HG03039 (cell line): ENCODE measurements around the gene ZNF414.
A peak's percentile ranks its signal among the peaks of the same experiment; 100 is the strongest.
"Not testable (repeated sequence)": the region's sequence is repeated elsewhere in the genome, so short reads cannot be mapped to it uniquely, and the experiment has no call there.

ENCODE experiments used
- ATAC-seq: cut with Tn5 transposase; IDR thresholded peaks from one replicate; pipeline ENCODE4 v1.9.1; 2021; ENCODE audit warnings: mild to moderate bottlenecking, moderate library complexity; ENCODE audit not compliant: unreplicated experiment

ZNF414 gene, protein sequence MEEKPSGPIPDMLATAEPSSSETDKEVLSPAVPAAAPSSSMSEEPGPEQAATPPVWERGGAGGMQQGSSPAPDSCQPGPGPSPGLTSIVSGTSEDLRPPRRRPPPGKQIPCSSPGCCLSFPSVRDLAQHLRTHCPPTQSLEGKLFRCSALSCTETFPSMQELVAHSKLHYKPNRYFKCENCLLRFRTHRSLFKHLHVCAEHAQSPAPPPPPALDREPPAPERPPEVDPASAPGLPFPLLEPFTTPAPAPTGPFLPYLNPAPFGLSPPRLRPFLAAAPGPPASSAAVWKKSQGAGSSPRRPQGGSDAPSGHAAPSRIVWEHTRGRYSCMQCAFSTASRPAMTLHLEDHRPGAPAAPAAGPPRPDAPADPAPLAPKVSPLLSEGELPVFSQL

DNA sequence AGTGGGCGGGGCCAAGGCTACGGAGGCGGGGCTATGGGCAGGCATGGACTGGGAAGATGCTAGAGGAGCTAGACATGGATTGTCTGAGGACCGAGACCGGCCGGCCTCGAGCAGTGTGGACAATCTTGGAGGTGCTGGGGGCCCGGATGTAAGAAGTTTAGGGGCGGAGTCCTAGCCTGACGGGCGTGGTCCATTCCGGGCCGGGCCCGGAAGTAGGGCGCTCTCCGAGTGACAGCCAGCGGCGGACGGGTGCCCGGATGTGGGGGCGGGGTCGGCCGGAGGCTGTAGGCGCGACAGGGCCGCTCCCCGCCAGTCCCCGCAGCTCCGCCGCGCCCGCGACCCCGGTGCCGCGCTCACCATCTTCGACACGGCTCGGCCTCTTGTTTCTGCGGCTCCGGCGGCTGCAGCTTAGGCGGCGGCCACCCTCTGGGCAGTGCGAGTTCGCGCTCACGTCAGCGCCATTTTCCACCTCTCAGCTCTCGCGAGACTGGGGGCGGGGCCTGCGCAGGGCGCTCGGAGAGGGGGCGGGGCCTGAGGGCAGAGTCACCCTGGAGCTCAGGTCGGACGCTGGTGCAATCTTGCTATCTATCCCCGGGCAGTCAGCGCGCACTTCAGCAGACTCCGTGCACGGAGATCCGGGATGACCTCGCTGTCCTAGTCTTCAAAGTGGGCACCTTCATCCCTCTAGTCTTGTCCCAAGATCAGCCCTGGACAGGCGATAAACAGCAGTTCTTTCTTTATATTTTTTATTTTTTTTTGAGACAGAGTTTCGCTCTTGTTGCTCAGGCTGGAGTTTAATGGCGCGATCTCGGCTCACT is at the start of gene ZNF414:
ZNF414 (minus strand) TSS at position 481 of the 818 bp plus-strand sequence; CDS start at position 360, 121 bp downstream.
- peak; percentile 85 for ATAC-seq

DNA sequence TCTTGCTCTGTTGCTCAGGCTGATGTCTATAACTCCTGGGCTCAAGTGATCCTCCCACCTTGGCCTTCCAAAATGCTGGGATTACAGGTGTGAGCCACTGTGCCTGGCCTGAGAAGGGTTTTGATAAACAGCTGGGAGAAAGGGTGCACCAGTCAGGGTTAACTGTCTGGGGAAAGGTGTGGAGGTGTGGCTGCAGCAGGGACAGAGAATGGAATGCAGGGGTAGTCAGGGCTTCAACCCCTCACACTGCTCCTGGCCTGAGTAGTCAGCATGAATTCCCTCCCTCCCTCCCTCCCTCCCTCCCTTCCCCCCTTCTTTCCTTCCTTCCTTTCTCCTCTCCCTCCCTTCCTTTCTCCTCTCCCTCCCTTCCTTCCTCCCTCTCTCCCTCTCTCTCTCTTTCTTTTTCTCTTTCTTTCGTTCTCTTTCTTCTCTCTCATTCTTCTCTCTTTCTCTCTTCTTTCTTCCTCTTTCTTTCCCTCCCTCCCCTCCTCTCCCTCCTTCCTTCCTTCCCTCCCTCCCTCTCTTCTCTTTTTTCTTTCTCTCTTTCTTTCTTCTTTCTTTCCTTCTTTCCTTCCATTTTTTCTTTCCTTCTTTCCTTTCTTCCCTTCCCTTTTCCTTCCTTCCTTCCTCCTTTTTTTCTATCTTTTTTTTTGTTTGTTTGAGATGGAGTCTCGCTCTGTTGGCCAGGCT is 47.3 kb upstream of the ZNF414 start:
- no peak for ATAC-seq

DNA sequence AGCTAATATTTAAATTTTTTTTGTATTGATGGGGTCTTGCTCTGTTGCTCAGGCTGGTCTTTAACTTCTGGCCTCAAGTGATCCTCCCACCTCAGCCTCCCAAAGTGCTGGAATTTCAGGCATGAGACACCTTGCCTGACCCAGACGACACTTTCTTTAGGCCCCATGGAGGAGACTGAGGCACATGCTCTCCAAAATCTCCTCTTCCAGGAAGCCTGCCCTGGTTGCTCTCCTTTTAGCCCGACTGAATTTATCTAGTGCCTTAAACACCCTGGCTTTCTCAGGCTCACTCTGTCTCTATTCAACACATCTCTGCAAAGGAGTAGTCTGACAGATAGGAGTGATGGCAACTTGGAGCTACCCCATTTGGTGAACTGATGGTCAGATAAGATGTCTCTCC is 44.4 kb upstream of the ZNF414 start:
- no peak for ATAC-seq

DNA sequence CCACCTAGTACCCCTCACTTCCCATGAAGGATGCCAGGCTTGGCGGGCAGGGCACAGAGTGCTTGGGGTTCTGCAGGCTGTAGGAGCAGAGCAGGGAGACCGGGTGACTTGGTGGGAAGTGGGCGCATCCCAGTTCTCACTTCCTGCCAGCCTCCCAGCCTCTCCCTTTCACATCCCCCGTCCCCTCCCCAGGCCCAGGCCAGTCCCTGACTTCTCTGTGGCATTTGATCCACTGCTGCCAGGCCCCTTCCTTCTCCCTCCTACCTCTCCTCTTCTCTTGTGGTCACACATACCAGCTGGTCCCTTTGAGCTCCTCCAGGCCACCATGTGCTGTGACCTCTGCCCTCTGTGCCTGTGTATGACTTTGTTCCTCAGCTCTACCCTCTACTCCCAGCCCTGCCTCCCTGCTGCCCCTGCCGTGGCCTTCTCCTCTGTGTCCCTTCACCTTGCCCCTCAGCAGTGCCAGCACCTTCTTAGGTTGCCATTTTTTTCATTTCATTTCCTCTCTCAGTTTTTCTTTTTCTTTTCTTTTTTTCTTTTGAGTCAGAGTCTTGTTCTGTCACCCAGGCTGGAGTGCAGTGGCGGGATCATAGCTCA is 43.8 kb upstream of the ZNF414 start:
- ATAC-seq: no peak

DNA sequence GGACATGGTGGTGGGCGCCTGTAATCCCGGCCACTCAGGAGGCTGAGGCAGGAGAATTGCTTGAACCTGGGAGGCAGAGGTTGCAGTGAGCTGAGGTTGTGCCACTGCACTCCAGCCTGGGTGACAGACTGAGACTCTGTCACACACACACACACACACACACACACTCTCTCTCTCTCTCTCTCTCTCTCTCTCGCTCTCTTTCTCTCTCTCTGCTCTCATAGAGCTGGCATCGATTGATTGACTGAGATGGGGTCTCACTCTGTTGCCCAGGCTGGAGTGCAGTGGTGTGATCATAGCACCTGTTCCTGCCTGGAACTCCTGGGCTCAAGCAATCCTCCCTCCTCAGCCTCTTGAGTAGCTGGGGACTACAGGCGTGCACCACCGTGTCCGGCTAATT is 39.8 kb upstream of the ZNF414 start:
- ATAC-seq: not testable (repeated sequence)

DNA sequence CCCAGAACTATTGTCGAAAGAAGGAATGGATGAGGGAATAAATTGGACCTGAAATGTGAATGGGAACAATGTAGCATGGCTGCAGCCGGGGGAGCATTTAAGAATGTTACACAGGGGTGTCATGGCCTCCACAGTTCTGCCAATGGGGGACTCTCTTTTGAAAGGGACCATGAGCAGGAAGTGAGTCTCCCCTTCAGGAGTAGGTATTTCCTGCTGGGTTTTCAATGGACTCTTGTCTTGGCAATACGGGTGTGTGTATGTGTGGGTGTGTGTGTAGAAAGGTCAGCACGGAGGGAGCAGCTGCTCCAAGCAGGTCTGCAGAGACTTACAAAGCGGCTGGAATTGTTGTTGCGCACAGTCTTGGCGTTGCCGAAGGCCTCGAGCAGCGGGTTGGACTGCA is 38.8 kb upstream of the ZNF414 start:
- ATAC-seq: no peak

DNA sequence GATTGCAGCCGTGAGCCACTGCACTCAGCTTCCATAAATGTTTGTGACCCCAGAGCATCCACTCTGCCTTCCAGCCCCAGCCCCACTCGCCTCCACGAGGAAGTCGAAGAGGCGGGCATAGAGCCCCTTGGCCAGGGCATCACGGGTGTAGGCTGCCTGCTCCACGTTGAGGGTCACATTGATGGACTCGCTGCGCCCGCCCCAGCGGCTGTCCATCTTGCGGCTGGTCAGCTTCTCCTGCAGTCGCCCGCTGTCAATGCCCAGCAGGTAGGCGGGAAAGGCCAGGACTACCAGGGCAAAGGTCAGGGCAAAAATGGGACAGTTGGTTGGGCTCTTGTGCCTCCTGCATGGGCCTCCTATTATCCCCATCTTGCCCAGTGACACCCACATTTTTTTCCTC is 36.1 kb upstream of the ZNF414 start:
- ATAC-seq: no peak

DNA sequence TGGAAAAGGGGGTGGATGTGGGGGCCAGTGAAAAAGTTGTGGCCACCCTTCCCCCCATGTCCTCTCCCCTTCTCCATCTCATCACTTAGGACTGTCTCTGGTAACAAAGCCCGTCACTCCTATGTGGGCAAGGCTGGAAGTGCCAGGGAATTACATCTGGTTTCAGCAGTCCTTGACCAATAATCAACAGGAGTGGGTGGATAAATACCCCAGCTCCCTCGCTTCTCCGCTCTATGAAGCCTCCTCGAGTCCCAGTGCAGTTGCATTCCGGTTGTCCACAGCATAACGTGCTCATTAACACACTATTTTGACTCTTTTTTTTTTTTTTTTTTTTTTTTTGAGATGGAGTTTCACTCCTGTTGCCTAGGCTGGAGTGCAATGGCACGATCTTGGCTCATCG is 31.8 kb upstream of the ZNF414 start:
- ATAC-seq: no peak

DNA sequence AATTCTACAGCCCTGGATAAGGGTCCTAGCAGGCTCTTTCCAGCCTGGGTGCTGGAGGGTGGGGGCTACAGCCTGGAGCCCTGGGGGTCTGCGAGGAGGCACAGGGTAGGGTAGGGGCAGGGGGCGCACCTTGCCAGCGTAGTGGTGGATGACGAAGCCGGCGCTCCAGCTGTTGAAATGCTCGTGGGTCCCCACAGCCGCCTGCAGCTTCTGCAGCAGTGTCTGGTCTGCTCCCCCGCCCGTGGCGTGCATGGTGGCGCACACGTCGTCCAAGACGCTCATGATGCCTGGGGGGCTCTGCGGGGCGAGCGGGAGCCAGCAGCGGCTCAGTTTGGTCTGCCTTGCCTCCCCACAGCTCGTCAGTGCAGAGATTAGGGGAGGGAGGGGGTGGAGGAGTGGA is 30.2 kb upstream of the ZNF414 start:
- no peak for ATAC-seq

DNA sequence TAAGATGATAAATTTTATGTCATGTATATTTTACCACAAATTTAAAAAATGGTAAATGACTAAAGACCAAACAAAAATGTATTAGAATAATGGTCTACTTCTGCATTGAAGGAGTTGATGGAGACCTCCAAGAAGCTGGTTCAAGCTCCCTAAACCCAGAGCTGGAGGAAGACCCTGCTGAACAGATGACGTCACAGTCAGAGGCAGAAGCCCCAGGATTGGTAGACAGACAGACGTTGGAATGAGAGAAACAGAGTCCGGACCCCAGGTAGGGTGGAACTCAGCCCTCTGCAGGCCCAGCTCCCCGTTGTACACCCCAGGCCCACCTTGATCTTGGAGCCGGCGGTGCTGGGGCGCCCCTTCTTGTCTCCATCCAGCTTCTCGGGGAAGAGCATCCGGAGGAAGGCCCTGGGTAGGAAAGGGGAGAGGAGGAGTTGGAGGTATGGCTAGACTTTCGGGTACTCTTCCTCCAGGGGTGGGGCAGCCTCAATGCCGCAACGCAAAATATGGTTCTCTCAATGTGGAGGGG is 25.7 kb upstream of the ZNF414 start:
- ATAC-seq: no peak

DNA sequence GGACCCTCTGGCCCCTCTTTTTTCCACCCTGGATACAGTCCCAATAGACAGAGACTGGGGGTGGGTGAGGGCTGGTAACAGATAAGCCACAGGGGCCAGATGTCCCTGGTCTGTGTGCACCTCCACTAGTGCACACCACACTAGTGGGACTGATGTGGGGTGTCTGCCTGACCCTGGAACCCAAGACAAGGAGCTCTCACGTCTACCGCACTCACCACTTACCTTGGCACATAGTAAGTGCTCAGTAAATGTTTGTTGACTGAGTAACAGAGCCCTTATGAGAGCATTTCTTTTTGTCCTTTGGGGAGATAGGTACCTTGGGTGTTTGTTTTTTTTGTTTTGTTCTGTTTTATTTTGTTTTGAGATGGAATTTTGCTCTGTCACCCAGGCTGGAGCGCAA is 23.1 kb upstream of the ZNF414 start:
- no peak for ATAC-seq

DNA sequence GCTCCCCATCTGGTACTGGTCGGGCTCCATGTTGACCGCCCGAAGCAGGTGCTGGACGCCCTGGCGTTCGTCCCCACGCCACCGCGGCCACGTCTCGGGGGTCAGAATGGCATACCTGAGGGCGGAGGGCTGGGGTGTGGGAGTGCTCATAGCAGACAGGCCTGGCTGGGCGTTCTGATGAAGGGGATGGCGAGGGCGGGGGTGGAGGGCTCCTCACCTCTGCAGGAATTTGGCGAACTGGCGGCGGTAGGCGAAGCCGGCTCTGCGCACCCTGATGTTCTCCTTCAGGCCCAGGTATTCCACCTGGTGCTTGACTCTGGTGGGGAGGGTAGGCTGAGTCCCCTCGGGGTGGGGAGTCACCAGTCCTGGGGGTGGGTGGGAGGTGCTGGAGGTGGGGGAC is 22.3 kb upstream of the ZNF414 start:
- no peak for ATAC-seq

DNA sequence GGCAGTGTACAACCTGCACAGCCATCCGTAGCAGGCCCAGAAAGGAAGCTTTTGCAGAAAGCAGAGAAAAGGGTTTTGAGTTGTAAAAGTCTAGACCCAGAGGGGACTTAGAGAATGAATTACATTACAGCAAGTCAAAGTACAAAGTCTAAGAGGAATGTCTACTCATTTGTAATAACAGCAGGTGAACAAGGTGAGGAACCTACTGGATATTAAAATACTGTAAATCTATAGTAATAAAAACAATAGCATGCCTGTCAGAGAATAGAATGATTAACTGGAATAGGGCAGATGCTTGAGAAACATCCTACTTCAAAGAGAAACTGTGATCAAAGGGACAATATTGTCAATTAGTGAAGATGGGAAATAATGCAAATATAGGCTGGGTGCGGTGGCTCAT is 18.3 kb upstream of the ZNF414 start:
- ATAC-seq: no peak

DNA sequence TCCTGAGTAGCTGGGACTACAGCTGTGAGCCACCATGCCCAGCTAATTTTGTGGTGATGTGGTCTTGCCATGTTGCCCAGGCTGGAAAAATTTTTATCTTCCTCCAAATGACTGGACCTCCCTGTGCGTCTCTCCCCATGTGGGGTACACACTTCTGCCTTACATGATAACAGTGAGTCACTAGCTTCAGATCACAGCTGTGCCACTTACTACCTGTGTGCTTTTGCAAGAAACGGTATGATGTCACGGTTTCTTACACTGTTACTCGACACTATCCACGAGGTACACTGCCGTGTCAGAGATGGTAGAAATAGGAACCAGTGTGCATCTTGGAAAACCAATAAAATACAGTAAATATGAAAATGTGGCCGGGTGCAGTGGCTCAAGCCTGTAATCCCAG is 17.5 kb upstream of the ZNF414 start:
- ATAC-seq: no peak

DNA sequence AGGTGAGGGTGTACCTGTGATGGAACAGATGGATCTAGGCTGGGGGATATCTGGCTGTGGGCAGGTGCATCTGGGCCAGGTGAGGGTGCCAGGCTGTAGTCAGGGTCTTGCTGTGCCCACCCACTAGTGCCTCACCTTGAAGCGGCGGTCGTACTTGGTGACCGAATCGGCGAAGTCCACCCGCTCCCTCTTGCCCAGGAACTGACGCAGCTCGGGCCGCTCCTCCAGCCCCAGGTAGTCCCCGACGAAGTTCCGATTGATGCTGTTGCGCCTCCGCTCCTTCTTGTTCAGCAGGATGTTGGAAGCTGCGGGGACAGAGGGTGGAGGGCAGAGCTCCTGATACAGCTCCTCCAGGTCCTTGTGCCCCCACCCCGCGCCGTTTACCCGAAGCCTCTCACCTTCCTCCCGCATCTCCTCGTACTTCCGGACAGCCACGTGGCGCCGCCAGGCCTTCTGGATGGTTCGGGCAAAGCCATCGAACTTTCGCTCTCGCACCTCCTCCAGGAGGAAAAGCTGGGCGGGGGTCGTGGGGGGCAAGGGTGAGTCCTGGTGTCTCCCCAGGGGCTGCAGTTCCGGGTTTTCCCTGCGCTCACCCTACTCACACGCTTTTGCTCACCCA is 16.2 kb upstream of the ZNF414 start:
- ATAC-seq: no peak

DNA sequence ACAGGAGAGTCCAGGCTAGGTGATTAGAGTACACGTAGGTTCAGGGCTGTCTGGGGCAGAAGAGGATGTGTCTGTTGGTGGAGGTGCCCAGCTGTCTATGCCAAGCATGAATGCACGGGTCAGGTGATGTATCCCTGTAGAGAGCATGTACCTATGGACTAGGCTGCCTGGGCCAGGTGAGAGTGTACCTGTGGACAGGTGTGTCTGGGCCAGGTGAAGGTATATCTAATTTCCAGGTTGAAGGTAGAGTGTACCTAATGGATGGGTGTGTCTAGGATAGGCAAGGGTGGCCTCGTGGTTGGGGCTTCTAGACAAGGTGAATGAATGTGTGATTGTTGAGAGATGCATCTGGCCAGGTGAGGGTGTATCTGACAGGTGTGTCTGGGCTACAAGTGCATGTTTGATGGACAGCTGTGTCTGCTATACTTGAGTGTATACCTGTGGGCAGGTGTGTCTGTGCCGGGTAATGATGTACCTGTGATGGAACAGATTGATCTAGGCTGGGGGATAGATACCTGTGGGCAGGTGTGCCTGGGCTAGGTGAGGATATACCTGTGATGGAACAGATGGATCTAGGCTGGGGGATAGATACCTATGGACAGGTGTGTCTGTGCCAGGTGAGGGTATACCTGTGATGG is 15.5 kb upstream of the ZNF414 start:
- no peak for ATAC-seq

DNA sequence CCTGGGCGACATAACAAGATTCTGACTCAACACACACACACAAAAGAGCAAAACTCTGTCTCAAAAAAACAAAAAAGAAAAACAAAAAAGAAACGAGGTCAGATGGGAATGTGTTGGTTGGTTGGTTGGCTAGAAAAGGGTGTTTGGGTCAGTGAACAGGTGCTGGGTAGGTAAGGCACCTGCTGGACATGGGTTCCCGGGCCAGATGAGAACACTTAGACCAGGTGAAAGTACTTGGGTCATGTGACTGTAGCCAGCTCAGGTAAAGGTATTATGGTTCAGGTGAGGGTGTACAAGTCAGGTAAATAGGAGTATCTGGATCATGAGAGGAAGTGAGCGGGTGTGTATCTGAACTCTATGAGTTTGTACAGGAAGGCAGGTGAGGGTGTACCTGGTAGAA is 14.5 kb upstream of the ZNF414 start:
- no peak for ATAC-seq

DNA sequence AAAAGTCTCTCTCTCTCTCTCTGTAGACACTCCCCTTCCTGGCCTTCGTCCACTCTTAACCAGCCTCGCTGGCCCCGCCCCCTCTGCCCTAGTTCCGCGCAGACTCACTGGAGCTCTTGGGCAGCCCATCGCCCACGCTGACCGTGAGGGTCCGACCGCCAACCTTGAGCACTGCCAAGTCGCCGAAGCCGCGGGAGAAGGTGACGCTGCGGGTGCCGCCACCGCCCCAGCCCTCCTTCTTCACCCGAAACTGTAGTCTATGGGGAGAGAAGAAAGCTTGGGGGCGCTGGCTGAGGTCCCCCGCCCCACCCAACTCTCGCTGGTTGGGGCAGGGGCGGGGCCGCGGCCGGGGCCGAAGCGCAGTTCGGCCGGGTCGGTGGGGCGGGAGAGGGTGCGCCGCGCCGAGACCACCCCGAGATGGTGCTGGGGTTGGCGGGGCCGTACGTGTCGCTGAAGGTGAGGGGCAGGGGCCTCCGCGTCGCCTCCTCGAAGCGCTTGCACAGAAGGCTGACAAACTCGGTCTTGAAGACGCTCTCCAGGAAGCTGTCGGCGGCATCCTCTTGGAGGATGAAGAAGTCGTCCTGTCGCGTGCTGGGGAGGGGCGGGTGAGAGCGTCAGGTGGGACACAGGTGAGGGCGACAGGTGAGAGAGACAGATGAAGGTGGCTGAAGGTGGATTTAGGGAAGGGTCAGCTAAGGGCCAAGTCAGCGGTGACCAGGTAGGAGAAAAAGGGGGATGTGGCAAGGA is 12.6 kb upstream of the ZNF414 start:
- ATAC-seq: no peak

DNA sequence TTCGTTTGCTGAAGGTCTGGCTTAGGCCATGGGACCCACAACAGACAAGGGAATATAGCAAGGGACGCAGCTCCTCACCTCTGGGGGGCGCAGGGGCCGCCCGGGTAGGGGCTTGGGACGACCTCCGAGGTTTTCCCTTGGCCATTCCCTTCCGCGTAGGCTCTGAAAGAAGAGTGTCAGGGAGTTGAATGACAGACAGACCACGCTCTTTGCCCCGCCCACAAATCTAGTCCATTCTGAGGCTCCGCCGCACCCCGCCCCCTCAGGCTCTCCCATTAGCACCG is 11.4 kb upstream of the ZNF414 start:
- no peak for ATAC-seq

DNA sequence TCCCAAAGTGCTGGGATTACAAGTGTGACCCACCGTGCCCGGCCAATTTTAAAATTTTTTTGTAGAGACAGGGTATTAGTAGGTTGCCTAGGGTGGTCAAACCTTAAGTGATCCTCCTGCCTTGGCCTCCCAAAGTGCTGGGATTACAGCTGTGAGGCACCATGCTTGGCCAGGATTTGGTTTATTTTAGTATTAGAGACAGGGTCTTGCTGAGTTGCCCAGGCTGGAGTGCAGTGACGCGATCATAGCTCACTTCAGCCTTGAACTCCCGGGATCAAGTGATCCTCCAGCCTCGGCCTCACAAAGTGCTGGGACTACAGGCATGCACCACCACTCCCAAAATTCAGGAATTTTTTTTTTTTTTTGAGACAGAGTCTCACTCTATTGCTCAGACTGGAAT is 5.4 kb upstream of the ZNF414 start:
- no peak for ATAC-seq
